Left kidney (tissue), 2 donors: ENCODE measurements around the gene SCD5. TPM values are rescaled to one million over a fixed set of nuclear protein-coding genes. Genes with fewer than 3 reads are reported as not detected.

Source experiments
- DNase-seq: peaks from one replicate; pipeline ENCODE4 v3.0.0-alpha.2; 2013
- polyA plus RNA-seq: library from polyadenylated mRNA; unstranded; fragments of 120-200 nt; gene quantifications from one replicate; pipeline ENCODE4 v1.2.1, GENCODE V29; 2013; ENCODE audit not compliant: insufficient read length

Gene SCD5
- polyA plus RNA-seq, 1 donor = 42.0 TPM

GRCh38 chr4:82696117-82696860 is 102.3 kb downstream of the SCD5 start:
- no peak for DNase-seq

GRCh38 chr4:82694892-82695291 is 103.7 kb downstream of the SCD5 start:
- no peak for DNase-seq

DNA sequence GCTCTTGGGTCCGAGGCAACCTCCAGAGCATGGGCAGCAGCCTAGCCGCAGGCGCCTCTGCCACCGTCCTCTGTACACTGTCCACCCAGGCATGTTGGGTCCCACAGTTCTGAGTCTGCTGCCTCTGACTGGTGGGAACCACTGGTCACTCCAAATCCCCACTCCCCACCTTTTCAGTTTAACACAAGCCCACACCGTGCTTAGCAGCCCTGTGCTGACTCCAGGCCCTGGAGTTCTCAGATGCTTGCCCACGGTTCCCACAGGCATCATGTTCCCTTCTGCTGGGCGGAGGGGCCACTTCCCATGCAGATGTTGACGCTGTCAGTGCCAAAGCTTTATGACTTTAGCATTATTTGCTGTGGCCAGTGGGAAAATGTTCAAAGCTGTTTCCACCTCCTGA is 104.5 kb downstream of the SCD5 start:
- no peak for DNase-seq

GRCh38 chr4:82692101-82692780 is 106.4 kb downstream of the SCD5 start:
- no peak for DNase-seq

- no peak for DNase-seq
Observed at GRCh38 chr4:82691431-82691830, 107.2 kb downstream of the SCD5 start.

GRCh38 chr4:82688091-82688795 is 110.4 kb downstream of the SCD5 start:
- DNase-seq = no peak

DNA sequence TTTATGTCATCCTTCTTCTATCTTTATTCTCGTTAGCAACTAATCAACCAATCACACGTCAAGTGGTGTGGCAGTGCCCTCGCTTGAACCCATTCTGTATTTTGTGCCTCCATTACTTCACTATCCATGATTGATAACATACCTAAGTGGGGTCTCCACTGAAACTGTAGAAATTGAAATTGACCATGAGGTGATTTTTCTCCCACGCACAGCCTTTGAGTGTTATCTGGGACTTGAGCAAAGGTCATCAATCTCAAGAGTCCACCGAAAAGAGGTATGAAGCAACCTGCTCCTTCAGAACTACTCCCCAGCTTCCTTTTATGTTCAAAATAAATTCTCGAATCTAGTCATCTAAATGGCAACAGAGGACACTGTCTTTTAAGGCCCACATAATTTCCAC is 111.1 kb downstream of the SCD5 start:
- DNase-seq = no peak

- DNase-seq = no peak
Observed at GRCh38 chr4:82681754-82682153, 116.8 kb downstream of the SCD5 start.

GRCh38 chr4:82680834-82681233 is 117.8 kb downstream of the SCD5 start:
- no peak for DNase-seq

DNA sequence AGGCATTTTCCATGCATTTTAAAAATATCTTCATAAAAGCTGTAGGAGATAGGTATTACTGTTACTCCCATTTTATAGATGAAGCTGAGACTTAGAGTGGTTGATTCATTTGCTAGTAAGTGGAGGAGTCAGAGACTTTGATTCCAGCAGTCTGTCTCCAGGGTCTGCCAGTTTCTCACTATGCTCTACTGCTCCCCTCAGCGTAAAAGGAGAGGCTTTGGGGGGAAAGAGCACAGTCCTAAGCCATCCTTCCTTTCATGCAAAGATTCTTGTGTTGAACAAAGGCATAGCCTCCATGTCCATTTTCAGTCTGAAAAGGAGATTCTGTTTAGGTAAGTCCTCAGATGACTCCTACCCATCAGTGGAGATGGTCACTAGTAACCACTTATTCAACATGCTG is 119.1 kb downstream of the SCD5 start:
- no peak for DNase-seq

- DNase-seq = no peak
Observed at GRCh38 chr4:82678051-82678450, 120.5 kb downstream of the SCD5 start.

- DNase-seq = no peak
Observed at GRCh38 chr4:82677327-82677726, 121.3 kb downstream of the SCD5 start.

GRCh38 chr4:82667761-82668480 is 130.7 kb downstream of the SCD5 start:
- no peak for DNase-seq

DNA sequence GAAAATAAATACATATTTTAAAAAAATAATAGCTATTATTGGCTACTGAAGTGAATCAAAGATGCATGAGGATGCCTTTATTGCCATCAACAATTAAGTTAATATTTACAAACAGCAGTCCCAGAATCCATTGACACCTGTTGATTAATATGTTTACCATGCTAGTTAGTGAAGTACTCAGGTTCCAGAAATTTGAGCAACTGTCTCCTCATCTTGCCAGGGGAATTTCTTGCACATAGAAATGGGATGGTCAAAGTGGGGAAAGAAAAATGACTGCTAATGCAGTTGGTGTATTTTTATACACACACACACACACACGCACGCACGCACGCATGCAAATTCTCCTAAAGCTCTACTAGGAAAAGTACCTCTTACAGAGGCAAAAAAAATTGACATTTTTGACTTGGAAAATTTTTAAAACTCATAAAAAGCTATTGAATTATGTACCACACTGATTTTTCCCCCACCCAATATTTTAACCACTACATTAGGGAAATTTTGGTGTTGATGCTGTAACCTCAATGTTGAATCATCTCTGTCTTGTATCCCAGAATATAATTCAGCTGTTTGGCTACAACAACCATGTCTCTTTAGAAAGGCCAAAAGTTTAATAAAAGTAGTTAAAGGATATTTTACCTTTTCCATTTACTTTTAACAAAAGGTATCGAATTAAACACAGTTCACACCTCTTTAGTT is 131.5 kb downstream of the SCD5 start:
- no peak for DNase-seq

DNA sequence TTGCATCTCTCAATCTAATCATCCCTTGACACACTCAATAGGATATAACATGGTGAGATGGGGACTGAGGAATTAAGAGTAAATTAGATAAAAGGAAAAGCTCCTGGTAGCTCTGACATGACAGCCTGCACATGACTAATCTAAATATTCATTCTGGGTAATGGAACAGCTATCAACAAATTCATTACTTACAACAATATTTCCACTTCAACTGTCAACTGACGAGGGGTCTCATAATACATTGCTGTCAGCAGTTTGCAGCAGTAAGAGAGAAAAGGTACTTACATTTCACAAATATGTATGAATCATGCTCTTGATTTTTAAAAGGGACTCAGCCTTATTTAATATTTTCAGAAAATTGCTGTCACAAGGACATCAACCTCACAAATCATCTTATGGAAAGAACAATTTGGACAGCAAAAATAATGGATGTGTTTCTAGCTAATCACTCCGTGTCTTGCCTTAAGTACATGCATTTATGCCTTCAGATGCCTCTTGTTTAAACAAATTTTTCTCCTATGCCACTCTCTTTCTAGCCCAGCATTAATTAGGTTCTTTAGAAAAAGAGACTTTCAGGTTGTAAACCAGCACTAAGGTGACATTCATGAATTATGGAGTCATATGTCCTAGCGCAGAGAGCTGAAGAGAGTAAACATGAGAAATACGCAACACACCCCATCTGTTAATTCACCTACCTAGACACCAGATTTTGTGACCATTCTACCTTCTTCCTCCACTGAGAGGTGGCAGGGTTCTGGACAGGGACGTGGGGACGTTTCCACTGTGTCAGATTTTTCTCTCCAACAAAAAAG is 137.2 kb downstream of the SCD5 start:
- DNase-seq = no peak

- no peak for DNase-seq
Observed at GRCh38 chr4:82652062-82652461, 146.5 kb downstream of the SCD5 start.

- DNase-seq = no peak
Observed at GRCh38 chr4:82650868-82651267, 147.7 kb downstream of the SCD5 start.

GRCh38 chr4:82648356-82648755 is 150.2 kb downstream of the SCD5 start:
- DNase-seq = no peak

GRCh38 chr4:82645936-82646565 is 152.5 kb downstream of the SCD5 start:
- no peak for DNase-seq

DNA sequence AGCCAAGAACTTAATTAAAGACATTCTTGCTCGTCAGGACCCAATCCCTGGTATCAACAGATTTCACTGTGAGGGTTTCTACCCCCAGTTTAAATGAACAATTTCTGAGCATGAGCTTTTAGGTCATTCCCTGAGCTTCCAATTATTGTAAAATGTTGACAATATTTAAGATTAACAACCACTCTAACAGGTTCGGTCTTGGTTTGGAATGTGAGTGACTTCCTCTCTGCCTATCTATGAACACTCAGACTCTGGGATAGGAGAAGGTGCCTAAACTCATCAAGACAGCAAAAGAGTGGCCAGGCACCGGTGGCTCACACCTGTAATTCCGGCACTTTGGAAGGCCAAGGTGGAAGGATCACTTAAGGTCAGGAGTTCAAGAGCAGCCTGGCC is 153.9 kb downstream of the SCD5 start:
- no peak for DNase-seq
